HepG2 (cell line): ENCODE data around the gene ART4. TPM values are rescaled to one million over a fixed set of nuclear protein-coding genes. Genes with fewer than 3 reads are reported as not detected.

Experiments
- ATAC-seq: fragments of 200-7000 bp; cut with Tn5 transposase; 3 replicates; pipeline ENCODE4 v1.9.1; 2020; ENCODE audit warnings: mild to moderate bottlenecking, moderate library complexity
- BruUV-seq: library from RNA; stranded (reverse); fragments of 400-500 nt; replicated peaks from 2 replicates; lab custom pipeline; 2021; lab: Mats Ljungman, UMichigan
- CTCF ChIA-PET: fragments of 300-600 bp; formaldehyde crosslinking; extraction: SDS; loops from one replicate; lab custom pipeline; 2021; ENCODE audit warnings: low total read pairs, inconsistent platforms, low intra/inter-chr PET ratio; lab: Yijun Ruan, JAX
- POLR2A ChIA-PET: fragments of 350-600 bp; sonication (Branson Sonifier 250); formaldehyde crosslinking; loops from one replicate; lab custom pipeline; 2020; ENCODE audit warnings: antibody characterized with exemption, inconsistent platforms; lab: Yijun Ruan, JAX
- DNase-seq: peaks from one replicate; pipeline ENCODE4 v3.0.0-alpha.2; 2015; ENCODE audit warnings: low spot score
- FAIRE-seq: peaks from 3 replicates; lab custom pipeline; 2011; peaks lifted over from hg19 to GRCh38; lab: Jason Lieb, UNC
- H2AFZ ChIP-seq: one replicate; pipeline ENCODE4 v1.6.1; 2011; ENCODE audit warnings: low read length, inconsistent platforms
- H3K27ac ChIP-seq: fragments of 300-600 bp; 3 replicates; pipeline ENCODE4 v1.8.0; 2011; ENCODE audit warnings: mixed run types, mild to moderate bottlenecking, mixed read lengths, low read length, inconsistent platforms; ENCODE audit not compliant: insufficient read depth; ENCODE audit errors: extremely low read length
- H3K27me3 ChIP-seq, 2 experiments: fragments of 200-600 bp in 1 of 2; 2 replicates in 1 of 2; 3 replicates in 1 of 2; pipeline versions ENCODE4 v1.6.0 to v1.8.0; 2011; ENCODE audit warnings: low read length in 2 of 2, mild to moderate bottlenecking in 2 of 2, moderate library complexity in 2 of 2, inconsistent platforms in 1 of 2; ENCODE audit not compliant: insufficient read depth in 2 of 2, control insufficient read depth in 1 of 2
- H3K36me3 ChIP-seq, 2 experiments: fragments of 200-600 bp in 1 of 2; replicated peaks in 1 of 2; 2 replicates in 1 of 2; 3 replicates in 1 of 2; pipeline versions ENCODE4 v1.5.1 to v1.8.0; 2011; ENCODE audit warnings: low read length in 2 of 2, inconsistent platforms in 1 of 2; ENCODE audit not compliant: insufficient read depth in 2 of 2, control insufficient read depth in 1 of 2
- H3K4me1 ChIP-seq: 2 replicates; pipeline ENCODE4 v1.5.1; 2012; ENCODE audit warnings: low read length, inconsistent platforms; ENCODE audit not compliant: insufficient read depth
- H3K4me2 ChIP-seq: 2 replicates; pipeline ENCODE4 v1.6.0; 2011; ENCODE audit warnings: low read depth, low read length, inconsistent platforms
- H3K4me3 ChIP-seq, 3 experiments: fragments of 200-600 bp in 1 of 3; sonication (generic), shearing (Covaris generic) in 1 of 3; replicated peaks in 1 of 3; 2 replicates each; pipeline ENCODE4 v1.5.1; 2011 to 2016; ENCODE audit warnings: low read length in 3 of 3, inconsistent platforms in 2 of 3, low read depth in 2 of 3, mild to moderate bottlenecking in 2 of 3, control low read depth in 1 of 3, mixed read lengths in 1 of 3; ENCODE audit not compliant: insufficient read depth in 1 of 3
- H3K79me2 ChIP-seq: one replicate; pipeline ENCODE4 v1.6.1; 2011; ENCODE audit warnings: low read length, inconsistent platforms; ENCODE audit not compliant: insufficient read depth
- H3K9ac ChIP-seq: 2 replicates; pipeline ENCODE4 v1.6.0; 2011; ENCODE audit warnings: mild to moderate bottlenecking, low read depth, low read length, inconsistent platforms; ENCODE audit not compliant: insufficient read depth
- H3K9me3 ChIP-seq: 2 replicates; pipeline ENCODE4 v1.5.1; 2012; ENCODE audit warnings: mild to moderate bottlenecking, low read length
- H4K20me1 ChIP-seq: 2 replicates; pipeline ENCODE4 v1.6.0; 2011; ENCODE audit warnings: inconsistent platforms, mild to moderate bottlenecking, low read length, moderate library complexity; ENCODE audit not compliant: insufficient read depth
- CTCF ChIP-seq: sonication (generic); formaldehyde crosslinking; IDR thresholded peaks from 2 replicates; pipeline ENCODE4 v1.5.0; 2020; ENCODE audit warnings: mild to moderate bottlenecking, missing genetic modification reagents, moderate library complexity
- FOXM1 ChIP-seq: sonication (generic); formaldehyde crosslinking; IDR thresholded peaks from 2 replicates; pipeline ENCODE4 v1.5.0; 2020; ENCODE audit warnings: missing genetic modification reagents
- HNRNPK ChIP-seq: fragments of 200-400 bp; formaldehyde crosslinking; IDR thresholded peaks from 2 replicates; pipeline ENCODE4 v1.6.1; 2018; ENCODE audit warnings: low read length, low read depth, moderate library complexity, mild to moderate bottlenecking; ENCODE audit not compliant: poor library complexity, severe bottlenecking
- MAX ChIP-seq: IDR thresholded peaks from 2 replicates; pipeline ENCODE4 v1.6.1; 2012; ENCODE audit warnings: inconsistent platforms
- MED1 ChIP-seq: sonication (generic); formaldehyde crosslinking; IDR thresholded peaks from 2 replicates; pipeline ENCODE4 v1.4.0; 2020; ENCODE audit warnings: missing genetic modification reagents
- PCBP2 ChIP-seq: fragments of 200-400 bp; formaldehyde crosslinking; optimal IDR thresholded peaks from 2 replicates; pipeline ENCODE3; 2018; ENCODE audit warnings: low read length, low read depth; ENCODE audit not compliant: poor library complexity, severe bottlenecking
- RAD21 ChIP-seq: fragments of 450-650 bp; formaldehyde crosslinking; IDR thresholded peaks from 2 replicates; pipeline ENCODE4 v1.5.0; 2020; ENCODE audit warnings: mild to moderate bottlenecking
- SMC3 ChIP-seq: IDR thresholded peaks from 2 replicates; pipeline ENCODE4 v1.6.1; 2011; ENCODE audit warnings: low read length, improper control_type of control experiment
- STAG1 ChIP-seq: sonication (generic); formaldehyde crosslinking; IDR thresholded peaks from 2 replicates; pipeline ENCODE4 v1.4.0; 2020; ENCODE audit warnings: missing genetic modification reagents
- ZNF691 ChIP-seq: sonication (generic); formaldehyde crosslinking; IDR thresholded peaks from 2 replicates; pipeline ENCODE4 v1.4.0; 2020; ENCODE audit warnings: missing genetic modification reagents, low read depth, mild to moderate bottlenecking, borderline replicate concordance
- ZNF710 ChIP-seq: sonication (generic); formaldehyde crosslinking; IDR thresholded peaks from 2 replicates; pipeline ENCODE4 v1.5.0; 2020; ENCODE audit warnings: mild to moderate bottlenecking, missing genetic modification reagents, borderline replicate concordance
- WGBS: methylation state at CpG from one replicate; pipeline ENCODE4 v1.1.6; 2017; ENCODE audit warnings: low lambda C conversion rate; 5-methylcytosine and 5-hydroxymethylcytosine counted together
- in situ Hi-C: cut with HindIII; loops from 2 replicates; pipeline ENCODE4 v1.10.0; 2017; ENCODE audit warnings: low pct_unique_long_range_greater_than_20kb; ENCODE audit not compliant: extremely low pct_ligation_motif_present
- intact Hi-C: fragments of 100-400 bp; cut with micrococcal nuclease; formaldehyde crosslinking; loops from one replicate; pipeline ENCODE4 v1.10.0; 2022; ENCODE audit not compliant: unreplicated experiment
- polyA plus RNA-seq, 8 experiments: library from polyadenylated mRNA; depleted of rRNA in 3 of 8; stranded (reverse) in 7 of 8; unstranded in 1 of 8; fragments of >200 nt; fragmentation: Illumina TruSeq in 4 of 8; extraction: Trizol in 4 of 8; gene quantifications; 2 replicates each; pipeline versions ENCODE4 v1.2.1 to v1.2.3, GENCODE V29; 2011 to 2016; ENCODE audit warnings: low read depth in 4 of 8, missing spikeins in 1 of 8, mixed read lengths in 1 of 8; ENCODE audit not compliant: insufficient read depth in 1 of 8
- total RNA-seq, 5 experiments: library from RNA; depleted of rRNA; stranded (reverse); fragments of >200 nt; fragmentation: Illumina TruSeq; extraction: Trizol; gene quantifications; 2 replicates each; pipeline ENCODE4 v1.2.3, GENCODE V29; 2016; ENCODE audit warnings: low read depth in 1 of 5
- TF ChIP-seq, protein P1 (sequence below): sonication (generic); formaldehyde crosslinking; IDR thresholded peaks from 2 replicates; pipeline ENCODE4 v1.4.0; 2020; ENCODE audit warnings: mild to moderate bottlenecking, missing genetic modification reagents
- TF ChIP-seq, protein P2 (sequence below): IDR thresholded peaks from 2 replicates; pipeline ENCODE4 v1.6.1; 2012; ENCODE audit warnings: low read depth, low read length, improper control_type of control experiment

ART4 gene
- total and polyA plus RNA-seq, 2 of the 13 experiments (the other 11 are each of a cell fraction or from before 2014, with no cell fraction given) = 17.6 to 20.3 TPM

DNA sequence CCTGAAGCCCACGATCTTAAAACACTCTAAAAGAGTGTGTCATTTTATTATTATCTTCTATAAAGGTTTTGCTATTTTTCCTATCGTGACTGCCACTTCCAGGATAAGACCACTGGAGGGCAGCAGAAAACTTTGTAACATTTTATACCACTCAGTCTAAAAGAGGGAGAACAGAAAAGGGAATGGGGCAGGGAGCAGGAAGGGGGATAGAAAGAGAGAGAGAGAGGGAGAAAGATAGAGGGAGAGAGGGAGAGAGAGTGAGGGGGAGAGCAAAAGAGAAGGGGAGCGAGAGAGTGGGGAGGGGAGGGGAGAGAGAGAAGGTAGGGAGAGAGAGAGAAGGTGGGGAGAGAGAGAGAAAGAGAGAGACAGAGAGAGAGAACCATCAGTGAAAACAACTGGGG lies 2.0 kb upstream of the ART4 start:
- Histone ChIP-seq H4K20me1 (no peaks in the 10 kb centered on the region), H3K4me3 (no peak overlapping the region), H3K79me2 (peaks cover 15% of the 10 kb centered on the region), H3K9me3 (no peaks in the 10 kb centered on the region), H3K9ac (no peak overlapping the region), H3K4me1 (peaks cover 43% of the 10 kb centered on the region), H2AFZ (no peak overlapping the region), H3K4me2 (no peak overlapping the region), H3K27ac (no peak overlapping the region), H3K27me3 (no peaks in the 10 kb centered on the region; a peak in 1 of 5 replicates), H3K36me3 (peaks cover 0 to 2% of the 10 kb centered on the region in 2 experiments; a peak in 1 of 5 replicates)
- BruUV-seq = no TSS peak
- no peak for FAIRE-seq
- WGBS = 3% methylated on average over 3 of the region's 3 CpGs
- ATAC-seq = no peak
- intact Hi-C loops (loop anchor here (1.0 to 5.0 kb wide), 5 partner anchors 34 to 151 kb away; partner anchors contain the start of gene ERP27), in situ Hi-C loops (no loop called here)
- TF ChIP-seq, protein P1, sequence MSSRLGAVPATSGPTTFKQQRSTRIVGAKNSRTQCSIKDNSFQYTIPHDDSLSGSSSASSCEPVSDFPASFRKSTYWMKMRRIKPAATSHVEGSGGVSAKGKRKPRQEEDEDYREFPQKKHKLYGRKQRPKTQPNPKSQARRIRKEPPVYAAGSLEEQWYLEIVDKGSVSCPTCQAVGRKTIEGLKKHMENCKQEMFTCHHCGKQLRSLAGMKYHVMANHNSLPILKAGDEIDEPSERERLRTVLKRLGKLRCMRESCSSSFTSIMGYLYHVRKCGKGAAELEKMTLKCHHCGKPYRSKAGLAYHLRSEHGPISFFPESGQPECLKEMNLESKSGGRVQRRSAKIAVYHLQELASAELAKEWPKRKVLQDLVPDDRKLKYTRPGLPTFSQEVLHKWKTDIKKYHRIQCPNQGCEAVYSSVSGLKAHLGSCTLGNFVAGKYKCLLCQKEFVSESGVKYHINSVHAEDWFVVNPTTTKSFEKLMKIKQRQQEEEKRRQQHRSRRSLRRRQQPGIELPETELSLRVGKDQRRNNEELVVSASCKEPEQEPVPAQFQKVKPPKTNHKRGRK = peak; percentile 81; the same call in 1 of the 2 replicates
- no peak for TF ChIP-seq MAX
- peak; percentile 65 for TF ChIP-seq HNRNPK
- TF ChIP-seq MED1 (CRISPR knock-in tag) = no peak
- no peak for TF ChIP-seq ZNF691
- no peak for TF ChIP-seq FOXM1 (CRISPR knock-in tag)
- TF ChIP-seq RAD21 (CRISPR knock-in tag) = peak; percentile 65
- 0 out of 2 replicates have a peak, but pooled peaks have one; percentile 28 for TF ChIP-seq ZNF710
- TF ChIP-seq, protein P2, sequence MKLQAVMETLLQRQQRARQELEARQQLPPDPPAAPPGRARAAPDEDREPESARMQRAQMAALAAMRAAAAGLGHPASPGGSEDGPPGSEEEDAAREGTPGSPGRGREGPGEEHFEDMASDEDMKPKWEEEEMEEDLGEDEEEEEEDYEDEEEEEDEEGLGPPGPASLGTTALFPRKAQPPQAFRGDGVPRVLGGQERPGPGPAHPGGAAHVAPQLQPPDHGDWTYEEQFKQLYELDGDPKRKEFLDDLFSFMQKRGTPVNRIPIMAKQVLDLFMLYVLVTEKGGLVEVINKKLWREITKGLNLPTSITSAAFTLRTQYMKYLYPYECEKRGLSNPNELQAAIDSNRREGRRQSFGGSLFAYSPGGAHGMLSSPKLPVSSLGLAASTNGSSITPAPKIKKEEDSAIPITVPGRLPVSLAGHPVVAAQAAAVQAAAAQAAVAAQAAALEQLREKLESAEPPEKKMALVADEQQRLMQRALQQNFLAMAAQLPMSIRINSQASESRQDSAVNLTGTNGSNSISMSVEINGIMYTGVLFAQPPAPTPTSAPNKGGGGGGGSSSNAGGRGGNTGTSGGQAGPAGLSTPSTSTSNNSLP = peak; percentile 73
- TF ChIP-seq PCBP2 = peak; percentile 49
- peak; percentile 75 for TF ChIP-seq CTCF
- peak; percentile 76 for TF ChIP-seq SMC3
- TF ChIP-seq STAG1 (CRISPR knock-in tag) = peak; percentile 80
- POLR2A ChIA-PET = no interaction called here
- CTCF ChIA-PET = interaction anchor here (2.2 to 2.4 kb wide), 2 partner anchors 34 to 150 kb away, joined by 6 to 21 read pairs; no protein-coding TSS in a partner anchor
- peak; percentile 56 for DNase-seq
